COLO668 (cell line): ENCODE results near the gene BYSL.

Experiments
- DNase-seq: peaks from one replicate; lab custom pipeline; 2025; ENCODE audit not compliant: unreplicated experiment; lab: John Stamatoyannopoulos, UW

Gene BYSL

GRCh38 chr6:41974281-41974825, 53.1 kb downstream of the BYSL start:
- DNase-seq = no peak

- no peak for DNase-seq
These were observed 54.0 kb downstream of the BYSL start for GRCh38 chr6:41975276-41975675.

- DNase-seq = no peak
These were observed 55.6 kb downstream of the BYSL start for GRCh38 chr6:41976794-41977484.
